GM10266 (cell line): ENCODE measurements around the gene MAPK1.

ENCODE experiments used
- DNase-seq: peaks from one replicate; pipeline ENCODE4 v3.0.0; 2012; ENCODE audit errors: extremely low spot score
- CTCF ChIP-seq: IDR thresholded peaks from 2 replicates; pipeline ENCODE4 v1.5.1; 2012; ENCODE audit warnings: mild to moderate bottlenecking, low read depth; ENCODE audit not compliant: control insufficient read depth, insufficient read depth; ENCODE audit errors: missing control alignments

MAPK1 gene

GRCh38 chr22:21768435-21768834 lies 99.0 kb downstream of the MAPK1 start:
- no peak for TF ChIP-seq CTCF
- DNase-seq = no peak

GRCh38 chr22:21766691-21767462 lies 100.6 kb downstream of the MAPK1 start:
- peak; percentile 55 for DNase-seq

GRCh38 chr22:21765909-21766529 lies 101.4 kb downstream of the MAPK1 start:
- no peak for TF ChIP-seq CTCF
- no peak for DNase-seq

More at GRCh38 chr22:21766691-21767462, 100.6 kb downstream of the MAPK1 start:
- TF ChIP-seq CTCF = peak; percentile 4

- no peak for DNase-seq
- no peak for TF ChIP-seq CTCF
Observed at GRCh38 chr22:21764038-21764804, 103.2 kb downstream of the MAPK1 start.

- DNase-seq = peak; percentile 51
- TF ChIP-seq CTCF = no peak
Observed at GRCh38 chr22:21762712-21763581, 104.5 kb downstream of the MAPK1 start.

- no peak for DNase-seq
- no peak for TF ChIP-seq CTCF
Observed at GRCh38 chr22:21761994-21762680, 105.3 kb downstream of the MAPK1 start.
